GM18520 (cell line): ENCODE data around the gene PELI2.

Experiments used
- ATAC-seq: cut with Tn5 transposase; IDR thresholded peaks from one replicate; pipeline ENCODE4 v1.9.1; 2021; ENCODE audit not compliant: unreplicated experiment

PELI2 gene

GRCh38 chr14:56119201-56119981, 1.2 kb downstream of the PELI2 start:
- no peak for ATAC-seq

GRCh38 chr14:56120091-56120691, 2.0 kb downstream of the PELI2 start:
- no peak for ATAC-seq

- no peak for ATAC-seq
Observed at GRCh38 chr14:56121816-56122215, 3.6 kb downstream of the PELI2 start.

GRCh38 chr14:56122301-56122700, 4.1 kb downstream of the PELI2 start:
- ATAC-seq = no peak

GRCh38 chr14:56124327-56124726, 6.1 kb downstream of the PELI2 start:
- ATAC-seq = no peak

GRCh38 chr14:56125772-56126636, 7.8 kb downstream of the PELI2 start:
- ATAC-seq = no peak

GRCh38 chr14:56126637-56126913, 8.4 kb downstream of the PELI2 start:
- no peak for ATAC-seq

- no peak for ATAC-seq
Observed at GRCh38 chr14:56127156-56127555, 8.9 kb downstream of the PELI2 start.

- ATAC-seq = no peak
Observed at GRCh38 chr14:56129092-56129491, 10.9 kb downstream of the PELI2 start.

- no peak for ATAC-seq
Observed at GRCh38 chr14:56129933-56130332, 11.7 kb downstream of the PELI2 start.

GRCh38 chr14:56131004-56131864, 13.0 kb downstream of the PELI2 start:
- ATAC-seq = no peak

- ATAC-seq = no peak
Observed at GRCh38 chr14:56131865-56132833, 13.9 kb downstream of the PELI2 start.

GRCh38 chr14:56133547-56133946, 15.3 kb downstream of the PELI2 start:
- ATAC-seq = no peak

- no peak for ATAC-seq
Observed at GRCh38 chr14:56135001-56135400, 16.8 kb downstream of the PELI2 start.

GRCh38 chr14:56135668-56136067, 17.5 kb downstream of the PELI2 start:
- ATAC-seq = no peak

GRCh38 chr14:56136571-56137452, 18.6 kb downstream of the PELI2 start:
- no peak for ATAC-seq

- no peak for ATAC-seq
Observed at GRCh38 chr14:56137453-56137807, 19.2 kb downstream of the PELI2 start.

GRCh38 chr14:56137849-56138248, 19.6 kb downstream of the PELI2 start:
- ATAC-seq = no peak

GRCh38 chr14:56138928-56139327, 20.7 kb downstream of the PELI2 start:
- ATAC-seq = no peak
